Renal cortex interstitium (tissue), 11 donors: ENCODE measurements around the gene DRC7. TPM values are rescaled to one million over a fixed set of nuclear protein-coding genes. Genes with fewer than 3 reads are reported as not detected.
A peak's percentile ranks its signal among the peaks of the same experiment; 100 is the strongest.

Experiments
- DNase-seq, 11 donors: peaks; one replicate each; pipeline ENCODE4 v3.0.0-alpha.2; 2013; ENCODE audit warnings: low read depth in 9 of 11, low spot score in 4 of 11; ENCODE audit errors: extremely low read depth in 1 of 11
- polyA plus RNA-seq, 3 donors: library from polyadenylated mRNA; unstranded; fragments of 120-200 nt; gene quantifications; one replicate each; pipeline ENCODE4 v1.2.1, GENCODE V29; 2013; ENCODE audit not compliant: insufficient read length in 3 of 3

The DRC7 gene
- polyA plus RNA-seq, 3 donors = 2.4 to 4.8 (median 3.8) TPM

- DNase-seq = no peak
Measured at GRCh38 chr16:57688987-57689761, 5.4 kb upstream of the DRC7 start.

GRCh38 chr16:57689762-57690558 lies 4.6 kb upstream of the DRC7 start:
- DNase-seq = peak in 3 of 11 donors; percentile 31 to 39 (median 32)

- DNase-seq = no peak
Measured at GRCh38 chr16:57690782-57691471, 3.7 kb upstream of the DRC7 start.

- DNase-seq = no peak
Measured at GRCh38 chr16:57692636-57693035, 2.0 kb upstream of the DRC7 start.

- DNase-seq = no peak
Measured at GRCh38 chr16:57693550-57693949, 1.1 kb upstream of the DRC7 start.

GRCh38 chr16:57694231-57694724 lies 328 bp upstream of the DRC7 start:
- no peak for DNase-seq

- DNase-seq = no peak
Measured at GRCh38 chr16:57695680-57696069, 1.1 kb downstream of the DRC7 start.

GRCh38 chr16:57696240-57696639 lies 1.6 kb downstream of the DRC7 start:
- no peak for DNase-seq

GRCh38 chr16:57697896-57698537 lies 3.4 kb downstream of the DRC7 start:
- no peak for DNase-seq

- no peak for DNase-seq
Measured at GRCh38 chr16:57698812-57699405, 4.3 kb downstream of the DRC7 start.

DNA sequence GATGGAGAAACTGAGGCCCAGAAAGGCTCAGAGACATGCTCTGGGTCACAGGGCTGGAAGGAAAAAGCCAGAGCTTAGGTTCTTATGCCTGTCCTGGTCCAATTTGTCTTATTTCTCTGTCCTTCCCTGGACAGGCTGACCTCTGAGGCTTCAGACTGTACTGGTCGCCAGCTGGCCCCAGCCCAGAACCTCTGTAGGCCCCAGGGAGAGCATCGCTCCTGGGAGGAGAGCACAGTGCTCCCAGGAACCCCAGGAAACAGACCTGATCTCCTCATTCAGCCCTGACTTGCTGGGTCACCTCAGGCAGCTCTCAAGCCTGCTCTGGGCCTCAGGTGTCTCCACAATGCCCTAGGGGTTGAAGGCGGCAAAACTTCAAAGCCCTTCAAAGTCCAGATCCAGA lies 4.9 kb downstream of the DRC7 start:
- no peak for DNase-seq

GRCh38 chr16:57699899-57700298 lies 5.3 kb downstream of the DRC7 start:
- DNase-seq = no peak

GRCh38 chr16:57700781-57701551 lies 6.4 kb downstream of the DRC7 start:
- no peak for DNase-seq

- DNase-seq = peak in 3 of 11 donors; percentile 40 to 48 (median 42)
Measured at GRCh38 chr16:57701759-57702371, 7.3 kb downstream of the DRC7 start.

DNA sequence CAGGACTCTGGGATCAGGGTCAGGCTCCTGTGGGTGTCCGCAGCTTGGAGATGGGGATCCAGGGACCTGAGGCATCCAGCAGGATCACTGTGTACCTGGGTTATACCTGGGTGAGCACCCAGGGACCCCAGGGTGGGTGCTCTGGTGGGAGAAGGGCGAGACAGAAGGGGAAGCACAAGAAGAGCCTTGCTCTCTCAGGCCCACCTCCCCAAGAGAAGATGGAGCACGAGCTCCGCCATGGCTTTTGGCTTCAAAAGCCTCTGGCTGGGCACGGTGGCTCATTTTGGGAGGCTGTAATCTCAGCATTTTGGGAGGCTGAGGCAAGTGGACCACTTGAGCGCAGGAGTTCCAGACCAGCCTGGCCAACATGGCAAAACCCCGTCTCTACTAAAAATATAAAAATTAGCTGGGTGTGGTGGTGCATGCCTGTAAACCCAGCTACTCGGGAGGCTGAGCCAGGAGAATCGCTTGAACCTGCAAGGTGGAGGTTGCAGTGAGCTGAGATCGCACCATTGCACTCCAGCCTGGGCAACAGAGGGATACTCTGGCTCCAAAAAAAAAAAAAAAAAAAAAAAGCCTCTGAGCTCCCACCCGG lies 8.9 kb downstream of the DRC7 start:
- DNase-seq = no peak

DNA sequence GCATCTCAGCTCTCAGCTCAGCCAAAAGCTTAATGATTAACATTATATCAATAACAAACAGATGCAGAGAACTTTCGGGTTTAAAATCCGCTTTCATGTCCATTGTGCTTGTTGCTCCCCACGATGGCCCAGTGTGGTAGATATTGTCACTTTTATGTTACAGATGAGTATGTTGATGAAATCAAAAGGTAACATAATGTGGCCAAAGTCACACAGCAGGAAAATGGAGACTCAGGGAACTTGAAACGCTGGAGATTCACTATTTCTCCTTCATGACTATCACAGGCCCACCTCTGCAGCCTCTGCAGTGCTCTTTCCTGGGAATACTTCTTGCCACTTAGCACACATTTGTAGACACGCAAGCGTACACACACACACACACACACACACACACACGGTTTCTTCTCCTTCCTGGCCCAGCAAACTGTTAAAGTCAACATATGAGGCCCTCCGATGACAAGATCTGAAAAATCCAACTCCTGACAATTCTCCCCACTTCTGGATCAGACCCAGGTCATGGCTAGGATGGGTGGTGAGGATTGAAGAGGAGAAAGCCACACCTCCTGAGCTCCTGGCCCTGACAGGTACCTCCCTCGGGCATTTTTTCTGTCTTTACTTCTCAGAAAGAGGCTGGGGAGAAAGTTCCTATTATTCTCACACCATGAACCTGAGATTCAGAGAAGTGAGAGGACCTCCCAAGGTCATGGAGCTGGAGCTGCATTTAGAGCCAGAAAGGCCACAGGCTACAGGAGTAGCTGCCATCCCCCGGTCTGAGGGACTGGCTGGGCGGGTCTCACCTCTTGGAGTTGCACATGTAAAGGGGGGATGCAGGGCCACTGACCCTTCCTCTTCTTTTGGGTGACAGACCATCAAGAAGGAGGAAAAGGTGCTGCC lies 9.7 kb downstream of the DRC7 start:
- DNase-seq = no peak
